ENCODE measurements around the gene NETO1.

NETO1 gene

GRCh38 chr18:72867746-72868584 is at the start of gene NETO1:
Gene NETO1 (minus strand): TSS chr18:72867987. CDS start chr18:72867291, 696 bp downstream.
- Histone ChIP-seq H3K27me3 (ENCODE audit: control insufficient read depth, insufficient read depth, low read length) (peaks cover 45% of the 10 kb centered on the region), H3K4me1 (ENCODE audit: control insufficient read depth, insufficient read depth, low read length) (no peaks in the 10 kb centered on the region), H3K9me3 (ENCODE audit: control insufficient read depth, insufficient read depth, low read length) (no peaks in the 10 kb centered on the region), H3K9ac (ENCODE audit: low read depth, low read length) (no peak within 1 kb of the TSS), H3K4me3 (ENCODE audit: low read depth, low read length) (peak within 1 kb of the TSS; percentile 85), H3K36me3 (ENCODE audit: control insufficient read depth, insufficient read depth, low read length) (peaks cover under 1% of the 10 kb centered on the region)

GRCh38 chr18:72910045-72910444 is 42.3 kb upstream of the NETO1 start:
- no peaks in the 10 kb centered on the region for H3K27me3 ChIP-seq (ENCODE audit: control insufficient read depth, insufficient read depth, low read length)
- H3K9ac ChIP-seq (ENCODE audit: low read depth, low read length): no peak overlapping the region
- H3K4me3 ChIP-seq (ENCODE audit: low read depth, low read length): no peak overlapping the region
- no peaks in the 10 kb centered on the region for H3K4me1 ChIP-seq (ENCODE audit: control insufficient read depth, insufficient read depth, low read length)
- no peaks in the 10 kb centered on the region for H3K36me3 ChIP-seq (ENCODE audit: control insufficient read depth, insufficient read depth, low read length)
- H3K9me3 ChIP-seq (ENCODE audit: control insufficient read depth, insufficient read depth, low read length): no peaks in the 10 kb centered on the region

DNA sequence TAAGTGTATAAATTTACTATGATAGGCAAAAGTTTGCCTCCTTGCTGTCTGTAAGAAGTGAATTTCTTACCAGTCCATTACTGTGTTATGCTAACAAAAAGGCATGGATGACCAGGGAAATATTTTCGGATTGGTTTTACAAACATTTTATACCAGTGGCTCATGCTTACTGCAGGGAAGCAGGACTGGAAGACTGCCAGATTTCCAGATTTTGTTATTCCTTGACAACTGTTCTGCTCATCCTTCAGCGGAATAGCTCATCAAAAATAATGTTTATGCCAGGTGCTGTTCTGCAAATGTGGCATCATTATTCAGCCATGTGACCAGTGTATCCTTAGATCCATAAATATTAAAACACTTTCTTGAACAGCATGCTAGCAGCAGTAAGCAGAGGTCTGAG is 40.4 kb upstream of the NETO1 start:
- no peaks in the 10 kb centered on the region for H3K4me1 ChIP-seq (ENCODE audit: control insufficient read depth, insufficient read depth, low read length)
- H3K4me3 ChIP-seq (ENCODE audit: low read depth, low read length): no peak overlapping the region
- no peaks in the 10 kb centered on the region for H3K36me3 ChIP-seq (ENCODE audit: control insufficient read depth, insufficient read depth, low read length)
- no peak overlapping the region for H3K9ac ChIP-seq (ENCODE audit: low read depth, low read length)
- no peaks in the 10 kb centered on the region for H3K9me3 ChIP-seq (ENCODE audit: control insufficient read depth, insufficient read depth, low read length)
- no peaks in the 10 kb centered on the region for H3K27me3 ChIP-seq (ENCODE audit: control insufficient read depth, insufficient read depth, low read length)

GRCh38 chr18:72903033-72903432 is 35.2 kb upstream of the NETO1 start:
- Histone ChIP-seq H3K36me3 (ENCODE audit: control insufficient read depth, insufficient read depth, low read length) (no peaks in the 10 kb centered on the region), H3K4me3 (ENCODE audit: low read depth, low read length) (no peak overlapping the region), H3K27me3 (ENCODE audit: control insufficient read depth, insufficient read depth, low read length) (no peaks in the 10 kb centered on the region), H3K9ac (ENCODE audit: low read depth, low read length) (no peak overlapping the region), H3K9me3 (ENCODE audit: control insufficient read depth, insufficient read depth, low read length) (no peaks in the 10 kb centered on the region), H3K4me1 (ENCODE audit: control insufficient read depth, insufficient read depth, low read length) (no peaks in the 10 kb centered on the region)

GRCh38 chr18:72899338-72899737 is 31.6 kb upstream of the NETO1 start:
- H3K4me1 ChIP-seq (ENCODE audit: control insufficient read depth, insufficient read depth, low read length): no peaks in the 10 kb centered on the region
- H3K9ac ChIP-seq (ENCODE audit: low read depth, low read length): no peak overlapping the region
- no peaks in the 10 kb centered on the region for H3K27me3 ChIP-seq (ENCODE audit: control insufficient read depth, insufficient read depth, low read length)
- H3K9me3 ChIP-seq (ENCODE audit: control insufficient read depth, insufficient read depth, low read length): no peaks in the 10 kb centered on the region
- no peak overlapping the region for H3K4me3 ChIP-seq (ENCODE audit: low read depth, low read length)
- H3K36me3 ChIP-seq (ENCODE audit: control insufficient read depth, insufficient read depth, low read length): no peaks in the 10 kb centered on the region

DNA sequence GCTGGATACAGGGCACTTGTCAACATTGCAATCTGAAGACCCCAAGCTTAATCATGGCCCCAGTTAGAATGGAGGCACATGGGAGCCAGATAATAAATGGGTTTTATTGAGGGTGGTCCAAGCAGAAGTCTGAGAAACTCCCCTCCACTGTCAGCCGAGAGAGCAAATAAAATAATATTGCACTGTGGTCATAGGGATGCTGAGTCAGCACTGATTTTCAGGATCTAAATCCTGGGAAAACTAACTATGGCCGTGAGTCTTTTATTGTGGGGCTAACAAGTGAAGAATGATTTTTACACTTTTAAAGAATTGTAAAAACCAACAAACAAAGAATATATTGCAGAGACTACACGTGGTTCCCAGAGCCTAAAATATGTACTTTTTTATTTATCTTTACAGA is 31.1 kb upstream of the NETO1 start:
- H3K4me1 ChIP-seq (ENCODE audit: control insufficient read depth, insufficient read depth, low read length): no peaks in the 10 kb centered on the region
- H3K36me3 ChIP-seq (ENCODE audit: control insufficient read depth, insufficient read depth, low read length): no peaks in the 10 kb centered on the region
- no peaks in the 10 kb centered on the region for H3K27me3 ChIP-seq (ENCODE audit: control insufficient read depth, insufficient read depth, low read length)
- no peak overlapping the region for H3K9ac ChIP-seq (ENCODE audit: low read depth, low read length)
- H3K9me3 ChIP-seq (ENCODE audit: control insufficient read depth, insufficient read depth, low read length): no peaks in the 10 kb centered on the region
- H3K4me3 ChIP-seq (ENCODE audit: low read depth, low read length): no peak overlapping the region

DNA sequence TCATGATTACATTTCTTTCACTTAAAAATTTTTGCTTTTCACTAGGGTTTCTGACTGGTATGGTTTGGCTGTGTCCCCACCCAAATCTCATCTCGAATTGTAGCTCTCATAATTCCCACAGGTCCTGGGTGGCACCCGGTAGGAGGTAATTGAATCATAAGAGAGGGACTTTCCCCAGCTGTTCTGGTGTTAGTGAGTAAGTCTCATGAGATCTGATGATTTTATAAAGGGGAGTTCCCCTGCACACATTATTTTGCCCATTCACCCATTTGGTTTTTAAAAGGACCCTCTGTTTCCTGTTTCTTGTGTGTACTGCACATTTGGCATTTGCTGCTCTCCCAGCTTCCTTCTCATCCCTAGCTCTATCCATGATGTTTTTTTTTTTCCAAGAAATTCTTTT is 27.8 kb upstream of the NETO1 start:
- Histone ChIP-seq H3K4me3 (ENCODE audit: low read depth, low read length) (no peak overlapping the region), H3K36me3 (ENCODE audit: control insufficient read depth, insufficient read depth, low read length) (no peaks in the 10 kb centered on the region), H3K9ac (ENCODE audit: low read depth, low read length) (no peak overlapping the region), H3K27me3 (ENCODE audit: control insufficient read depth, insufficient read depth, low read length) (no peaks in the 10 kb centered on the region), H3K4me1 (ENCODE audit: control insufficient read depth, insufficient read depth, low read length) (no peaks in the 10 kb centered on the region), H3K9me3 (ENCODE audit: control insufficient read depth, insufficient read depth, low read length) (no peaks in the 10 kb centered on the region)

GRCh38 chr18:72878561-72878960 is 10.8 kb upstream of the NETO1 start:
- H3K4me1 ChIP-seq (ENCODE audit: control insufficient read depth, insufficient read depth, low read length): no peaks in the 10 kb centered on the region
- H3K4me3 ChIP-seq (ENCODE audit: low read depth, low read length): no peak overlapping the region
- no peaks in the 10 kb centered on the region for H3K36me3 ChIP-seq (ENCODE audit: control insufficient read depth, insufficient read depth, low read length)
- H3K27me3 ChIP-seq (ENCODE audit: control insufficient read depth, insufficient read depth, low read length): no peaks in the 10 kb centered on the region
- H3K9me3 ChIP-seq (ENCODE audit: control insufficient read depth, insufficient read depth, low read length): no peaks in the 10 kb centered on the region
- no peak overlapping the region for H3K9ac ChIP-seq (ENCODE audit: low read depth, low read length)

- no peak overlapping the region for H3K4me3 ChIP-seq (ENCODE audit: low read depth, low read length)
- H3K27me3 ChIP-seq (ENCODE audit: control insufficient read depth, insufficient read depth, low read length): no peaks in the 10 kb centered on the region
- no peaks in the 10 kb centered on the region for H3K4me1 ChIP-seq (ENCODE audit: control insufficient read depth, insufficient read depth, low read length)
- no peaks in the 10 kb centered on the region for H3K36me3 ChIP-seq (ENCODE audit: control insufficient read depth, insufficient read depth, low read length)
- no peaks in the 10 kb centered on the region for H3K9me3 ChIP-seq (ENCODE audit: control insufficient read depth, insufficient read depth, low read length)
- no peak overlapping the region for H3K9ac ChIP-seq (ENCODE audit: low read depth, low read length)
Observed at GRCh38 chr18:72878143-72878542, 10.4 kb upstream of the NETO1 start.

DNA sequence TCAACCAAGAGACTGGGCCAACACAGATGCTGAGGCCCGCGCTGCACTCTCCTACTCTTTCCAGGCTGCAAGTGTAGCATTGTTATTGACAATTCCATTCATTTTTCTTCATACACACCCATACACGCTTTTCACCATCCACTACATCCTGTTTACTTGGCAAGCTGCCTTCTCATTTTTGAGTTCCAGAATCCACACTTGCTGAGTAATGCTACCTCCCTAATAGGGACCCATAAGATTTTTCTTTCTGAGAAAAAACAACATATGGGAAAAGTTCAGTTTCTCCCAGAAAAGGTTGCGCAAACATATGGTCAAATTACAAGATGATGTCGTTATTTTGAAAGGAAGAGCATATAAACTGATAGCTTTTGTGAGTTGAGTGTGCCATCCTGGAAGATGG is 3.3 kb upstream of the NETO1 start:
- H3K9ac ChIP-seq (ENCODE audit: low read depth, low read length): no peak overlapping the region
- H3K4me1 ChIP-seq (ENCODE audit: control insufficient read depth, insufficient read depth, low read length): no peaks in the 10 kb centered on the region
- H3K9me3 ChIP-seq (ENCODE audit: control insufficient read depth, insufficient read depth, low read length): no peaks in the 10 kb centered on the region
- no peaks in the 10 kb centered on the region for H3K36me3 ChIP-seq (ENCODE audit: control insufficient read depth, insufficient read depth, low read length)
- no peak overlapping the region for H3K4me3 ChIP-seq (ENCODE audit: low read depth, low read length)
- H3K27me3 ChIP-seq (ENCODE audit: control insufficient read depth, insufficient read depth, low read length): peaks cover 34% of the 10 kb centered on the region

- H3K4me1 ChIP-seq (ENCODE audit: control insufficient read depth, insufficient read depth, low read length): no peaks in the 10 kb centered on the region
- peak overlapping the region; percentile 85 for H3K4me3 ChIP-seq (ENCODE audit: low read depth, low read length)
Observed at GRCh38 chr18:72869226-72870185, 1.7 kb upstream of the NETO1 start.

More at GRCh38 chr18:72869226-72870185, 1.7 kb upstream of the NETO1 start:
- no peaks in the 10 kb centered on the region for H3K36me3 ChIP-seq (ENCODE audit: control insufficient read depth, insufficient read depth, low read length)
- no peaks in the 10 kb centered on the region for H3K9me3 ChIP-seq (ENCODE audit: control insufficient read depth, insufficient read depth, low read length)
- peaks cover 45% of the 10 kb centered on the region for H3K27me3 ChIP-seq (ENCODE audit: control insufficient read depth, insufficient read depth, low read length)
- peak overlapping the region; percentile 9 for H3K9ac ChIP-seq (ENCODE audit: low read depth, low read length)
